Suprapubic skin (tissue), 4 donors: Measurements from ENCODE around the gene CWH43.

Source experiments
- POLR2A ChIP-seq, 2 donors: fragments of 450-650 bp; IDR thresholded peaks; one replicate each; pipeline ENCODE4 v1.6.1; 2017; ENCODE audit warnings: antibody characterized with exemption in 2 of 2, mild to moderate bottlenecking in 2 of 2, moderate library complexity in 2 of 2
- POLR2AphosphoS5 ChIP-seq, 3 donors: sonication (generic); formaldehyde crosslinking; IDR thresholded peaks; one replicate each; pipeline ENCODE4 v1.6.1; 2017; ENCODE audit warnings: antibody characterized with exemption in 3 of 3
- TF ChIP-seq, protein P1 (sequence below), 2 donors: fragments of 200-600 bp in 1 of 2; fragments of 450-650 bp in 1 of 2; sonication (generic) in 1 of 2; IDR thresholded peaks; one replicate each; pipeline ENCODE4 v1.5.1; 2016 to 2019; ENCODE audit warnings: antibody characterized with exemption in 2 of 2, mild to moderate bottlenecking in 1 of 2, moderate library complexity in 1 of 2

DNA sequence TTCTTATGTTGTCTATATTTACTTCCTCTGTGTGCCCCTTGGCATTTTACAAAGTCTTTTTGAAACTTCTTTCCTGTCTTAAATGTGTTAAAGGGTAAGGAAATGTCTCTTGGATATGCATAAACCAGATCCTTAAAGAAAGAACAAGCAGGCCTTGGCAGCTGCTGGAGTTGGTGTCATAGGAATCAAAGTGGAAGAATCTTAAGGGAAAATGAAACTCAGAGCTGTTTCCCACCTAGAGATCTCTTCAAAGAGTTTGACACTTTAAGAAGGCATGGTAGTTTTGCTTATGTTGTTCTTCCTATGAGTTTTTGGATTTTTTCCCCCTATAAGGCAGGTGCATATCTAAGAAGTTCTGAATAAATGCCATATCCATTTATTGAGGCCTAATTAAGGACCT is 37.0 kb upstream of the CWH43 start:
- TF ChIP-seq, protein P1, sequence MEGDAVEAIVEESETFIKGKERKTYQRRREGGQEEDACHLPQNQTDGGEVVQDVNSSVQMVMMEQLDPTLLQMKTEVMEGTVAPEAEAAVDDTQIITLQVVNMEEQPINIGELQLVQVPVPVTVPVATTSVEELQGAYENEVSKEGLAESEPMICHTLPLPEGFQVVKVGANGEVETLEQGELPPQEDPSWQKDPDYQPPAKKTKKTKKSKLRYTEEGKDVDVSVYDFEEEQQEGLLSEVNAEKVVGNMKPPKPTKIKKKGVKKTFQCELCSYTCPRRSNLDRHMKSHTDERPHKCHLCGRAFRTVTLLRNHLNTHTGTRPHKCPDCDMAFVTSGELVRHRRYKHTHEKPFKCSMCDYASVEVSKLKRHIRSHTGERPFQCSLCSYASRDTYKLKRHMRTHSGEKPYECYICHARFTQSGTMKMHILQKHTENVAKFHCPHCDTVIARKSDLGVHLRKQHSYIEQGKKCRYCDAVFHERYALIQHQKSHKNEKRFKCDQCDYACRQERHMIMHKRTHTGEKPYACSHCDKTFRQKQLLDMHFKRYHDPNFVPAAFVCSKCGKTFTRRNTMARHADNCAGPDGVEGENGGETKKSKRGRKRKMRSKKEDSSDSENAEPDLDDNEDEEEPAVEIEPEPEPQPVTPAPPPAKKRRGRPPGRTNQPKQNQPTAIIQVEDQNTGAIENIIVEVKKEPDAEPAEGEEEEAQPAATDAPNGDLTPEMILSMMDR (IDR thresholded peaks at IDR 0.05) = no peak
- no peak for TF ChIP-seq POLR2A (IDR thresholded peaks at IDR 0.05)
- TF ChIP-seq POLR2AphosphoS5 (IDR thresholded peaks at IDR 0.05) = no peak
